ENCODE results near the gene SCARF1. TPM values are rescaled to one million over a fixed set of nuclear protein-coding genes. Genes with fewer than 3 reads are reported as not detected.

The SCARF1 gene
- total RNA-seq, 1 donor, result 0.90 TPM

- no peak for DNase-seq (ENCODE audit: low read depth)
- no peak overlapping the region for H3K4me3 ChIP-seq (ENCODE audit: low read depth, low read length)
- TF ChIP-seq CTCF (IDR thresholded peaks at IDR 0.05; ENCODE audit: insufficient read depth, low read length), result no peak
These were observed 52.5 kb downstream of the SCARF1 start for GRCh38 chr17:1592751-1593629.

- no peak overlapping the region for H3K4me3 ChIP-seq (ENCODE audit: low read depth, low read length)
- TF ChIP-seq CTCF (IDR thresholded peaks at IDR 0.05; ENCODE audit: insufficient read depth, low read length), result no peak
- DNase-seq (ENCODE audit: low read depth), result no peak
These were observed 54.0 kb downstream of the SCARF1 start for GRCh38 chr17:1591474-1592090.

GRCh38 chr17:1590747-1591473 lies 54.6 kb downstream of the SCARF1 start:
- no peak overlapping the region for H3K4me3 ChIP-seq (ENCODE audit: low read depth, low read length)
- DNase-seq (ENCODE audit: low read depth), result no peak
- no peak for TF ChIP-seq CTCF (IDR thresholded peaks at IDR 0.05; ENCODE audit: insufficient read depth, low read length)

- TF ChIP-seq CTCF (IDR thresholded peaks at IDR 0.05; ENCODE audit: insufficient read depth, low read length), result no peak
- no peak overlapping the region for H3K4me3 ChIP-seq (ENCODE audit: low read depth, low read length)
- peak; percentile 90 for DNase-seq (ENCODE audit: low read depth)
These were observed 55.3 kb downstream of the SCARF1 start for GRCh38 chr17:1590029-1590746.

GRCh38 chr17:1588821-1589585 lies 56.5 kb downstream of the SCARF1 start:
- DNase-seq (ENCODE audit: low read depth), result peak; percentile 50
- TF ChIP-seq CTCF (IDR thresholded peaks at IDR 0.05; ENCODE audit: insufficient read depth, low read length), result no peak
- H3K4me3 ChIP-seq (ENCODE audit: low read depth, low read length), result no peak overlapping the region

GRCh38 chr17:1584167-1584566 lies 61.4 kb downstream of the SCARF1 start:
- H3K4me3 ChIP-seq (ENCODE audit: low read depth, low read length), result no peak overlapping the region
- DNase-seq (ENCODE audit: low read depth), result no peak
- TF ChIP-seq CTCF (IDR thresholded peaks at IDR 0.05; ENCODE audit: insufficient read depth, low read length), result no peak

Measured in fibroblast of the aortic adventitia (primary cell).